Calu3 (cell line): ENCODE measurements around the gene NR2C2AP. TPM values are rescaled to one million over a fixed set of nuclear protein-coding genes. Genes with fewer than 3 reads are reported as not detected.

Experiments used
- BruUV-seq: library from RNA; stranded (reverse); fragments of 400-500 nt; replicated peaks from 2 replicates; lab custom pipeline; 2021; lab: Mats Ljungman, UMichigan
- CTCF ChIA-PET: fragments of 300-600 bp; sonication (Branson Sonifier 250); formaldehyde crosslinking; loops from one replicate; lab custom pipeline; 2022; ENCODE audit warnings: antibody characterized with exemption; lab: Charles Lee
- DNase-seq: peaks from one replicate; pipeline ENCODE4 v3.0.0; 2022
- H3K27ac Mint-ChIP-seq: one replicate; pipeline ENCODE4 v1.8.0; 2022; ENCODE audit warnings: mixed read lengths; ENCODE audit not compliant: unreplicated experiment
- H3K27me3 Mint-ChIP-seq: one replicate; pipeline ENCODE4 v1.8.0; 2022; ENCODE audit warnings: mixed read lengths; ENCODE audit not compliant: unreplicated experiment
- H3K36me3 Mint-ChIP-seq: one replicate; pipeline ENCODE4 v1.8.0; 2022; ENCODE audit warnings: mild to moderate bottlenecking, moderate library complexity, mixed read lengths; ENCODE audit not compliant: insufficient read depth, unreplicated experiment
- H3K4me1 Mint-ChIP-seq: one replicate; pipeline ENCODE4 v1.8.0; 2022; ENCODE audit warnings: mild to moderate bottlenecking, low read depth, mixed read lengths; ENCODE audit not compliant: unreplicated experiment
- H3K4me3 Mint-ChIP-seq: one replicate; pipeline ENCODE4 v1.8.0; 2022; ENCODE audit warnings: mild to moderate bottlenecking, low read depth, moderate library complexity, mixed read lengths; ENCODE audit not compliant: unreplicated experiment
- H3K9me3 Mint-ChIP-seq: one replicate; pipeline ENCODE4 v1.8.0; 2022; ENCODE audit warnings: low read depth, mixed read lengths; ENCODE audit not compliant: unreplicated experiment
- CTCF ChIP-seq: fragments of 200-600 bp; IDR thresholded peaks from one replicate; pipeline ENCODE4 v1.8.0; 2022; ENCODE audit warnings: antibody characterized with exemption; ENCODE audit not compliant: unreplicated experiment
- intact Hi-C: fragments of 100-400 bp; cut with micrococcal nuclease; formaldehyde crosslinking; loops from one replicate; pipeline ENCODE4 v1.10.0; 2022; ENCODE audit not compliant: unreplicated experiment
- total RNA-seq: library from RNA; stranded (reverse); gene quantifications from 2 replicates; pipeline ENCODE4 v1.2.3, GENCODE V29; 2022

Gene NR2C2AP
- total RNA-seq, 1 experiment from 2014 or later: 20.6 TPM

GRCh38 chr19:19170873-19171672, 32.1 kb downstream of the NR2C2AP start:
- H3K27ac Mint-ChIP-seq: no peak overlapping the region
- no peak for DNase-seq
- no peaks in the 10 kb centered on the region for H3K9me3 Mint-ChIP-seq
- intact Hi-C loops: no loop called here
- H3K4me3 Mint-ChIP-seq: peak overlapping the region; percentile 61
- no peak for TF ChIP-seq CTCF
- no peaks in the 10 kb centered on the region for H3K27me3 Mint-ChIP-seq
- no peaks in the 10 kb centered on the region for H3K4me1 Mint-ChIP-seq
- no TSS peak for BruUV-seq
- peaks cover 23% of the 10 kb centered on the region for H3K36me3 Mint-ChIP-seq
- CTCF ChIA-PET: no interaction called here

GRCh38 chr19:19170053-19170872, 33.0 kb downstream of the NR2C2AP start, which contains the start of gene MEF2B:
TSS of gene MEF2B (minus strand) at chr19:19170263. CDS start at chr19:19150735, 19,528 bp downstream.
- Mint-ChIP-seq H3K27ac (no peak within 1 kb of the TSS), H3K9me3 (no peaks in the 10 kb centered on the region), H3K4me1 (no peaks in the 10 kb centered on the region), H3K36me3 (peaks cover 23% of the 10 kb centered on the region), H3K4me3 (peak within 1 kb of the TSS; percentile 61), H3K27me3 (no peaks in the 10 kb centered on the region)
- CTCF ChIA-PET: interaction anchor here (1.0 kb wide), 1 partner anchor 33 kb away, joined by 3 read pairs; the partner anchor contains the start of gene NR2C2AP
- BruUV-seq: no TSS peak
- TF ChIP-seq CTCF: no peak
- DNase-seq: peak; percentile 84
- intact Hi-C loops: no loop called here

- no peak for TF ChIP-seq CTCF
- Mint-ChIP-seq H3K36me3 (peaks cover 18% of the 10 kb centered on the region), H3K27ac (no peak overlapping the region), H3K9me3 (no peaks in the 10 kb centered on the region), H3K27me3 (no peaks in the 10 kb centered on the region), H3K4me3 (peak overlapping the region; percentile 61), H3K4me1 (no peaks in the 10 kb centered on the region)
- intact Hi-C loops: no loop called here
- CTCF ChIA-PET: interaction anchor here (1.0 kb wide), 1 partner anchor 33 kb away, joined by 3 read pairs; the partner anchor contains the start of gene NR2C2AP
- no TSS peak for BruUV-seq
- no peak for DNase-seq
Observed at GRCh38 chr19:19169236-19170052, 33.8 kb downstream of the NR2C2AP start.

- Mint-ChIP-seq H3K4me3 (no peak overlapping the region), H3K4me1 (no peaks in the 10 kb centered on the region), H3K27ac (no peak overlapping the region), H3K9me3 (no peaks in the 10 kb centered on the region), H3K36me3 (peaks cover 23% of the 10 kb centered on the region), H3K27me3 (no peaks in the 10 kb centered on the region)
- BruUV-seq: no TSS peak
- CTCF ChIA-PET: no interaction called here
- TF ChIP-seq CTCF: no peak
- intact Hi-C loops: no loop called here
- DNase-seq: no peak
Observed at GRCh38 chr19:19167612-19168011, 35.6 kb downstream of the NR2C2AP start.
